Measurements from ENCODE around the gene LDAH. TPM values are rescaled to one million over a fixed set of nuclear protein-coding genes. Genes with fewer than 3 reads are reported as not detected.

Gene LDAH
- total and polyA plus RNA-seq, 2 experiments from 2014 or later = 12.1 to 37.5 TPM

GRCh38 chr2:20643826-20644225 is 179.1 kb downstream of the LDAH start:
- TF ChIP-seq EZH2phosphoT487 (IDR thresholded peaks at IDR 0.05; ENCODE audit: unreplicated experiment) = no peak
- no peak for TF ChIP-seq NANOG (IDR thresholded peaks at IDR 0.05; ENCODE audit: borderline replicate concordance)
- TF ChIP-seq JUNB (IDR thresholded peaks at IDR 0.05; ENCODE audit: unreplicated experiment) = no peak
- TF ChIP-seq CREB1 (CRISPR knock-in tag; IDR thresholded peaks at IDR 0.05; ENCODE audit: low read depth) = no peak
- no peak for TF ChIP-seq CTCF (conservative IDR thresholded peaks at IDR 0.05; ENCODE audit: low read depth in 2 of 2)
- no peak for TF ChIP-seq ZNF114 (CRISPR knock-in tag; IDR thresholded peaks at IDR 0.05)
- no peak for TF ChIP-seq ZNF462 (CRISPR knock-in tag; IDR thresholded peaks at IDR 0.05)
- TF ChIP-seq EZH2 (IDR thresholded peaks at IDR 0.05; ENCODE audit: low read depth, unreplicated experiment) = no peak
- H3K4me3 ChIP-seq = no peak overlapping the region
- no peak for DNase-seq (ENCODE audit: low spot score)
- Mint-ChIP-seq H3K4me1 (peaks cover 10% of the 10 kb centered on the region), H3K4me3 (no peak overlapping the region), H3K27me3 (ENCODE audit: insufficient read depth, low read depth, poor library complexity) (peaks cover 13% of the 10 kb centered on the region), H3K27ac (no peak overlapping the region), H3K9me3 (no peaks in the 10 kb centered on the region; the same call in 2 of the 3 replicates), H3K36me3 (ENCODE audit: low read depth) (no peaks in the 10 kb centered on the region; the same call in 1 of the 3 replicates)
- H3K36me3 ChIP-seq (ENCODE audit: insufficient read depth) = no peaks in the 10 kb centered on the region
- H4K20me1 ChIP-seq (replicated peaks; ENCODE audit: insufficient read depth) = no peaks in the 10 kb centered on the region
- no peak overlapping the region for H2AFZ ChIP-seq
- no peak overlapping the region for H3K27ac ChIP-seq (ENCODE audit: low read depth)
- no peaks in the 10 kb centered on the region for H3K27me3 ChIP-seq (ENCODE audit: insufficient read depth)
- ATAC-seq = no peak
- H3K4me1 ChIP-seq (ENCODE audit: insufficient read depth) = no peaks in the 10 kb centered on the region; the same call in 1 of the 2 replicates
- H3F3A ChIP-seq (replicated peaks; ENCODE audit: low read depth) = no peaks in the 10 kb centered on the region
- H3K79me2 ChIP-seq (replicated peaks; ENCODE audit: insufficient read depth) = no peaks in the 10 kb centered on the region
- H3K4me2 ChIP-seq = no peak overlapping the region
- no peaks in the 10 kb centered on the region for H3K9me2 ChIP-seq (ENCODE audit: insufficient read depth)

Measured in GM23338 (cell line).